CD4-positive, alpha-beta T cell (primary cell): ENCODE results near the gene OPCML. TPM values are rescaled to one million over a fixed set of nuclear protein-coding genes. Genes with fewer than 3 reads are reported as not detected.

ENCODE experiments used
- ATAC-seq: fragments of 200-7000 bp; cut with Tn5 transposase; one replicate; pipeline ENCODE4 v1.10.0; 2022; ENCODE audit warnings: mild to moderate bottlenecking; ENCODE audit not compliant: poor library complexity
- CTCF ChIA-PET: fragments of 350-600 bp; sonication (Branson Sonifier 250); formaldehyde crosslinking; loops from one replicate; lab custom pipeline; 2021; ENCODE audit warnings: antibody characterized with exemption, inconsistent platforms; lab: Charles Lee
- POLR2A ChIA-PET: fragments of 350-600 bp; sonication (Branson Sonifier 250); formaldehyde crosslinking; loops from one replicate; lab custom pipeline; 2021; ENCODE audit warnings: antibody characterized with exemption, inconsistent platforms; lab: Charles Lee
- DNase-seq, 14 experiments: peaks; one replicate each; pipeline ENCODE4 v3.0.0-alpha.2; 2013 to 2020; ENCODE audit warnings: mixed read lengths in 2 of 14
- H3K27ac ChIP-seq, 2 donors: one replicate each; pipeline versions ENCODE4 v1.5.1 to v1.7.0; 2013; ENCODE audit warnings: low read length in 2 of 2, low read depth in 1 of 2, mild to moderate bottlenecking in 1 of 2
- H3K27me3 ChIP-seq, 2 experiments: 1 replicate in 1 of 2; 2 replicates in 1 of 2; pipeline versions ENCODE4 v1.6.1 to v1.7.0; 2013; ENCODE audit warnings: low read length in 2 of 2, control low read depth in 1 of 2, mild to moderate bottlenecking in 1 of 2, moderate library complexity in 1 of 2; ENCODE audit not compliant: insufficient read depth in 2 of 2, control insufficient read depth in 1 of 2
- H3K36me3 ChIP-seq: one replicate; pipeline ENCODE4 v1.6.1; 2013; ENCODE audit warnings: low read length, control low read depth; ENCODE audit not compliant: insufficient read depth
- H3K4me1 ChIP-seq: one replicate; pipeline ENCODE4 v1.6.1; 2013; ENCODE audit warnings: low read length, control low read depth; ENCODE audit not compliant: insufficient read depth
- H3K4me3 ChIP-seq: one replicate; pipeline ENCODE4 v1.5.1; 2013; ENCODE audit warnings: mild to moderate bottlenecking, low read length, moderate library complexity
- H3K9me3 ChIP-seq, 2 experiments: 1 replicate in 1 of 2; 2 replicates in 1 of 2; pipeline versions ENCODE4 v1.6.1 to v1.7.0; 2013; ENCODE audit warnings: low read length in 2 of 2, mild to moderate bottlenecking in 2 of 2, control low read depth in 1 of 2, moderate library complexity in 1 of 2; ENCODE audit not compliant: control insufficient read depth in 1 of 2, insufficient read depth in 1 of 2
- H3K27ac Mint-ChIP-seq: one replicate; pipeline ENCODE4 v1.8.0; 2020; ENCODE audit warnings: mixed read lengths
- H3K27me3 Mint-ChIP-seq: one replicate; pipeline ENCODE4 v1.8.0; 2021; ENCODE audit warnings: mixed read lengths
- H3K36me3 Mint-ChIP-seq: one replicate; pipeline ENCODE4 v1.8.0; 2021; ENCODE audit warnings: low read depth, mixed read lengths
- H3K4me1 Mint-ChIP-seq: one replicate; pipeline ENCODE4 v1.8.0; 2021; ENCODE audit warnings: low read depth, mixed read lengths
- H3K4me3 Mint-ChIP-seq: one replicate; pipeline ENCODE4 v1.8.0; 2020; ENCODE audit warnings: mild to moderate bottlenecking, mixed read lengths
- H3K9me3 Mint-ChIP-seq: one replicate; pipeline ENCODE4 v1.8.0; 2020; ENCODE audit warnings: mixed read lengths
- CTCF ChIP-seq: fragments of 200-600 bp; IDR thresholded peaks from one replicate; pipeline ENCODE4 v1.8.0; 2022; ENCODE audit warnings: antibody characterized with exemption, mild to moderate bottlenecking
- intact Hi-C, 2 experiments: fragments of 100-400 bp; cut with DNase I in 1 of 2; cut with micrococcal nuclease in 1 of 2; formaldehyde crosslinking; loops; one replicate each; pipeline versions ENCODE4 v1.15.1 to v1.9.0; 2023 to 2025; cut with DNase I, micrococcal nuclease
- total RNA-seq, 174 experiments: library from RNA in 2 of 174; stranded (reverse) in 2 of 174; gene quantifications; one replicate each; pipeline ENCODE4 v1.2.3 and lab custom pipeline; 2021 to 2026

Gene OPCML
- total RNA-seq, 2 experiments from 2014 or later, result not detected

GRCh38 chr11:132755934-132756333 is 776.4 kb downstream of the OPCML start:
- Histone ChIP-seq H3K36me3 (no peaks in the 10 kb centered on the region), H3K9me3 (peaks cover 0 to 3% of the 10 kb centered on the region in 2 experiments), H3K27me3 (no peaks in the 10 kb centered on the region), H3K27ac (no peak overlapping the region), H3K4me1 (no peaks in the 10 kb centered on the region), H3K4me3 (no peak overlapping the region)
- POLR2A ChIA-PET, result no interaction called here
- ATAC-seq (no peak), DNase-seq (no peak)
- Mint-ChIP-seq H3K9me3 (peaks cover 2% of the 10 kb centered on the region), H3K4me3 (no peak overlapping the region), H3K27ac (no peak overlapping the region), H3K4me1 (no peaks in the 10 kb centered on the region), H3K27me3 (no peaks in the 10 kb centered on the region), H3K36me3 (no peaks in the 10 kb centered on the region)
- intact Hi-C loops, result no loop called here
- no peak for TF ChIP-seq CTCF
- CTCF ChIA-PET, result no interaction called here

GRCh38 chr11:132751516-132752250 is 780.6 kb downstream of the OPCML start:
- Mint-ChIP-seq H3K4me1 (no peaks in the 10 kb centered on the region), H3K36me3 (no peaks in the 10 kb centered on the region), H3K4me3 (no peak overlapping the region), H3K9me3 (no peaks in the 10 kb centered on the region), H3K27me3 (no peaks in the 10 kb centered on the region), H3K27ac (no peak overlapping the region)
- CTCF ChIA-PET, result no interaction called here
- Histone ChIP-seq H3K27ac (no peak overlapping the region), H3K4me3 (no peak overlapping the region), H3K36me3 (no peaks in the 10 kb centered on the region), H3K9me3 (peaks cover 0 to 3% of the 10 kb centered on the region in 2 experiments), H3K27me3 (no peaks in the 10 kb centered on the region), H3K4me1 (no peaks in the 10 kb centered on the region)
- no peak for DNase-seq
- ATAC-seq, result no peak
- intact Hi-C loops, result no loop called here
- POLR2A ChIA-PET, result no interaction called here
- no peak for TF ChIP-seq CTCF

GRCh38 chr11:132746305-132746704 is 786.0 kb downstream of the OPCML start:
- no peaks in the 10 kb centered on the region for H3K27me3 ChIP-seq
- H3K9me3 ChIP-seq, result peaks cover 4 to 5% of the 10 kb centered on the region in 2 experiments
- Mint-ChIP-seq H3K4me3 (no peak overlapping the region), H3K27me3 (no peaks in the 10 kb centered on the region), H3K36me3 (no peaks in the 10 kb centered on the region), H3K9me3 (no peaks in the 10 kb centered on the region), H3K4me1 (no peaks in the 10 kb centered on the region), H3K27ac (no peak overlapping the region)
- no peaks in the 10 kb centered on the region for H3K4me1 ChIP-seq
- intact Hi-C loops, result no loop called here
- no peaks in the 10 kb centered on the region for H3K36me3 ChIP-seq
- POLR2A ChIA-PET, result no interaction called here
- CTCF ChIA-PET, result no interaction called here
- no peak for DNase-seq
- no peak for TF ChIP-seq CTCF
- no peak overlapping the region for H3K27ac ChIP-seq
- ATAC-seq, result no peak
- H3K4me3 ChIP-seq, result no peak overlapping the region
